ELF-1 (cell line): ENCODE data around the gene POLR2J3.
A peak's percentile ranks its signal among the peaks of the same experiment; 100 is the strongest.
"Not testable (repeated sequence)": the region's sequence is repeated elsewhere in the genome, so short reads cannot be mapped to it uniquely, and the experiment has no call there.

Source experiments
- DNase-seq: peaks from one replicate; pipeline ENCODE4 v3.0.0-alpha.2; 2016; ENCODE audit warnings: low read depth, low spot score

Gene POLR2J3

DNA sequence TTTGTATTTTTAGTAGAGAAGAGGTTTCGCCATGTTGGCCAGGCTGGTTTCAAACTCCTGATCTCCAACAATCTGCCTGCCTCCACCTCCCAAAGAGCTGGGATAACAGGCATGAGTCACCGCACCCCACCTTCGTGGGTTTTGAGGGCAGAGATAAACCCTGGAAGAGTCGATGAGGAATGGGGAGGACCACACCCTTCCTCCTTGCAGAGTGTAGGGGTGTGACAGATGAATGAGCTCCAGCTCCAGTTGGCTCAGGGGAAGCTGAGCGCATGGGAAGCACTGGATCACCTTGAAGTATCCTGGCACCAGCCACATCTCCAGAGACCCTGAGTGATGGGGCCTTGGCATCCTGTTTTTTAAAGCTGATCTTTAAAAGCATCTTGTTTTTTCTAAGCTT is 11.1 kb upstream of the POLR2J3 start:
- not testable (repeated sequence) for DNase-seq

DNA sequence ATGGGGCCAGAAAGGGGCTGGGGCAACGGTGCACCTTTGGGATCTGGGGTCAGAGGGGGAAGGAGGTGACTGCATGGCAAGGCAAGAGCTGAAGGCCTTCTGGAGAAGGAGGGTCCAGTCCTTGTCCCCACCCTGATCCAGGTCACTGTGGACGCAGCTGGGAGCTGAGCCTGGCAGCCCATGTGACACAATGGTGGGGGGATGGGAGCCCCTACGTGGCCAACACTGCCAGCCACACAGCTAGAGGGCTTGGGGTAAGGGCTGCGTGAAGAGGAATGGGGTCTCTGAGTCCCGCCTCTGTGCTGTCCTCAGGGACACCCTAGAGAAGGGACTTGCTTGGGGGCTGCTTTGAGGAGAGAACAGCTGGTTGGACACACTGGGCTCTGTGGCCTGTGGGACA is 9.3 kb upstream of the POLR2J3 start:
- not testable (repeated sequence) for DNase-seq

GRCh38 chr7:102578486-102578885 is 6.1 kb upstream of the POLR2J3 start:
- DNase-seq = not testable (repeated sequence)

DNA sequence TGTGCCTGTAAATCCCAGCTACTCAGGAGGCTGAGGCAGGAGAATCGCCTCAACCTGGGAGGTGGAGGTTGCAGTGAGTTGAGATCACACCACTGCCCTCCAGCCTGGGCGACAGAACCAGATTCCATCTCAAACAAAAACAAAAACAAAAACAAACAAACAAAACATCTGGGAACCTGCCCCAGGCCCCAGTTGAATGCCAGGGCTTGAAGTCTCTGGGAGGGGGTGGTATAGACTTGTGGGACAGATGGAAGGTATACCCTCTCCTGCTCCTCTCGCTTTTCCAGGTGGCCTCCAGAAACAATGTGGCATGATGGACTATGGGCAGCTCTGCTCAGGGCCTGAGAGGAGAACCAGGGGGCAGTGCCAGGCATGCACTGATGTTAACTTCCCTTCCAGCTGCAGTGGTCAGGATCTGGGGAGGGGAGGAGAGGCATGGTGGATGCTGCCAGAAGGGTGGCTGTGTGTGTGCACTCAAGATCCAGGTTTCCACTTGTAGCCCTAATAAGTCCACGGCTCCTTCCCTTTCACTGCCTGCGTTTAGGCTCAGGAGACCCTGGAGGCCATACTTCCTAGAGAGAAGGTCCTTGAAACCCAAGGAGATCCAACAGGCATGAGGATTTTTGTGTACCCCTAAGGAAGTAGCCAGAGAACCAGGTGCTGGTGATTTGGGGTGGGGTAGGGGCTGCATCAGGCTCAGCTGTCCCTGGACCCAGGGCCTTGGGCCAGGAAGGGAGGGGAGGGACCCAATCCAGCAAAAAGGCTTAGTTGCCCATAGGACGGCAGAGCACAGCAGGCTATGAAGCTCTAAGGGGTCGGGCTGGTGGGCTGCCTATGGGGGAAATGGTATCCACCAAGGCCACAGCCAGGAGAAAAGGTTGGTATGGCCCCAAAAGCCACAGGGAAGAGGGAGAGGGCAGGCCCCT is 5.2 kb upstream of the POLR2J3 start:
- DNase-seq = not testable (repeated sequence)

- DNase-seq = not testable (repeated sequence)
These were observed 4.0 kb upstream of the POLR2J3 start for GRCh38 chr7:102576363-102576762.

GRCh38 chr7:102574607-102575006 is 2.2 kb upstream of the POLR2J3 start:
- not testable (repeated sequence) for DNase-seq

- not testable (repeated sequence) for DNase-seq
These were observed 3.8 kb downstream of the POLR2J3 start for GRCh38 chr7:102568620-102569019.

DNA sequence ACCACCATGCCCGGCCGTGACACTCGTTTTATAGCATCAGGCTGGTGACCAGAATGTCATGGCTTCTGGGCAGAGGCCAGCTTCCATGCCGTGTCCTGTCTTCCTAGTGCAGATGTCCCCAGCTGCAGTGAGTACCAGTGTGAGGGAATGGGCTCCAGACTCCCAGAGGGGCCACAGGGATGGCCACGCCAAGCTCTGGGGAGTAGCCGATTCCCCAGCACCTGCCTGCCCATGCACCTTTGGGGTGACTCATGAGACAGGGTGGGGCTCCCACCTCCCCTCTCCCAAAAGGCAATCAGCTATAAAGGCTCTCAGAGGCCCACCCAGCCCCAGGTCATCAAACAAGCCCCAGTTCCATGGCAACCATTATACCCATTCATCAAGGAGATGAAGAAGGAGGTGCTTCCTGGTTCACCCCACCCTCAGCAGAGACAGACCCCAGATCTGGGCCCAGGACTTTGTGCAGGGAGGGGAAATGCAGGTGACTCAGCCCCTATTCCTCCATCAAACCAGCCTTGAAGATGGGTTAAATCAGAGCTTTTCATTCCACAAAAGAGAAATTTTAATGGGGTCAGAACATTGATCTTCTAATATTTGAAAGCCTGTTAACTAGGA is 21.5 kb downstream of the POLR2J3 start, which contains the start of gene SPDYE2:
Gene SPDYE2, plus strand, starts transcription at position 419 of the 615 bp plus-strand sequence. CDS start 2,030 bp downstream, outside the sequence.
- not testable (repeated sequence) for DNase-seq

DNA sequence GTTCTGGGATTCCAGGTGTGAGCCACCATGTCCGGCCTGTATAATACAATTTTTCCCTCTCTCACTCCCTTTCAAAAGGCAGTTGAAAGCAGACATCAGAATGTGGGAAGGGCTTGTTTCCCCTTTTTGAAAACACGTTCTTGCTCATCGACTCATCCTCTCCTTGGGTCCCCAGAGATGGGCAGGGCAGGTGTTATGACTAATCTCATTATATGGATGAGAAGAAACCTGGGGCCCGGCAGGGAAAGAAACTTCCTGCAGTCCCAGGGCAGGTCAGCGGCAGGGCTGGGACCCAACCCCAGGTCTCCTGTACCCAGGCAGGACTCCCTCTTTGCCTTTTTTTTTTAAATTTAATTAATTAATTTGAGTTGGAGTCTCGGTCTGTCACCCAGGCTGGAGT is 26.0 kb downstream of the POLR2J3 start:
- DNase-seq = not testable (repeated sequence)

DNA sequence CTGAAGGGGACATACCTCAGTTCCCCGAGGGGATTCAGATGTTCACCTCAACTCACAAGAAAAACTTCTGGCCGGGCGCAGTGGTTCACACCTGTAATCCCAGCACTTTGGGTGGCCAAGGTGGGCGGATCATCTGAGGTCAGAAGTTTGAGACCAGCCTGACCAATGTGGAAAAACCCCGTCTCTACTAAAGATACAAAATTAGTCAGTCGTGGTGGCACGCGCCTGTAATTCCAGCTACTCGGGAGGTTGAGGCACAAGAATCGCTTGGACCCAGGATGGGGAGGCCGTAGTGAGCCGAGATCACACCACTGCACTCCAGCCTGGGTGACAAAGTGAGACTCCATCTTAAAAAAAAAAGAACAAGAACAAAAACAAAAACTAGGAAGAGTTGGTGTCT is 27.1 kb downstream of the POLR2J3 start:
- not testable (repeated sequence) for DNase-seq

- DNase-seq = not testable (repeated sequence)
These were observed 28.0 kb downstream of the POLR2J3 start for GRCh38 chr7:102544372-102544771.

GRCh38 chr7:102543596-102543995 is 28.8 kb downstream of the POLR2J3 start, which contains the start of gene UPK3BL2:
TSS of gene UPK3BL2 (minus strand) at chr7:102543696. CDS start at chr7:102543636, 60 bp downstream.
- not testable (repeated sequence) for DNase-seq

GRCh38 chr7:102542771-102543170 is 29.6 kb downstream of the POLR2J3 start:
- DNase-seq = not testable (repeated sequence)

DNA sequence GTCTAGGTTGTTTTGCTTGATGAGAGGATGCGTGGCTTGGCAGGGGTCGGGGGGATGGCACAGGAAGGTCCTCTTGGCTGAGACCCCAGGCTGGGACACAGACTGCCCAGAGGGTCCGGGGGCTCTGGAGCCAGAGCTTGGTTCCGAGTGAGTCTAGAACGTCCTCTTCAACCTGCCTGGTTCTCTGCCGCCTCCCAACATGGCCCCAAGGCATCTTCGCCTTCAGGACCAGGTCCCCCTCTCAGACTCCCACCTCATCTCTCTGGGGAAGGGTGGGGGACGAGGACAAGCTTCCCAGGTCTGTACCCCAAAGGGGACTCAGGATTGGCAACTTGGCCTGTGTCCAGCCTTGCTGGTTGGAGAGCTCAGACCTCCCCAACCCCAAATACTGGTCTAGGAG is 30.3 kb downstream of the POLR2J3 start:
- not testable (repeated sequence) for DNase-seq

DNA sequence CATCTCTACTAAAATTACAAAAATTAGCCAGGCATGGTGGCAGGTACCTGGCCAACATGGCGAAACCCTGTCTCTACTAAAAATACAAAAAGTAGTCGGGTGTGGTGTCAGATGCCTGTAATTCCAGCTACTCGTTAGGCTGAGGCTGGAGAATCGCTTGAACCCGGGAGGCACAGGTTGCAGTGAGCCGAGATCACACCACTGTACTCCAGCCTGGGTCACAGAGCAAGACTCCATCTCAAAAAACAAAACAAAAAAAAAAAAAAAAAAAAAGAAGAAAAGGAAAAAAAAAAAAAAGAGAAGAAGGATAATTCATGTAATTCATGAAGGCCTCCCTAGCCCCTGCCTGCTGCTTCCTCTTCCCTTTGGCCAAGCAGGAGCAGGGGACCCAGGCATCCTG is 31.8 kb downstream of the POLR2J3 start:
- not testable (repeated sequence) for DNase-seq

GRCh38 chr7:102535062-102535615 is 37.2 kb downstream of the POLR2J3 start:
- DNase-seq = peak; percentile 0

- DNase-seq = not testable (repeated sequence)
These were observed 40.3 kb downstream of the POLR2J3 start for GRCh38 chr7:102532127-102532526.

DNA sequence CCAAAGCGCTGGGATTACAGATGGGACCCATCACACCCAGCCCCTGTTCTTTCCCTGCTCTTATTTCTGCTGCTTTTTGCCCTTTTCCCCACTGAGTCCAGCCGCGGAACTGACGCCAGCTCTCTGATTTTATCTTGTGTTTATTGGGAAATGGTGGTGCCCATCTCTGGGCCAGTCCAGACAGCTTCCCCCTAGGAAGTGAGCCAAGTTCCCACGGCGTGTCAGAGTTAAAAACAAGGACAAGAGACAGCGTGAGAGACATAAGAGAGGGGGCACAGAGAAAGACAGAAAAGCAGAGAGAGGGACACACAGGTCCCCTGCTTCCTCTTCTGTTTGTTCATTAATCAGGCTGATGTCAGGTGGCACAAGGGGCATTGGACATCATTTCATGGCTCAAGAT is 40.8 kb downstream of the POLR2J3 start:
- not testable (repeated sequence) for DNase-seq

GRCh38 chr7:102527822-102528793 is 44.3 kb downstream of the POLR2J3 start:
- not testable (repeated sequence) for DNase-seq

GRCh38 chr7:102527182-102527581 is 45.2 kb downstream of the POLR2J3 start:
- DNase-seq = not testable (repeated sequence)

- DNase-seq = not testable (repeated sequence)
These were observed 47.6 kb downstream of the POLR2J3 start for GRCh38 chr7:102524803-102525202.
